Epithelial cell of proximal tubule (primary cell): ENCODE data around the gene KCTD10. TPM values are rescaled to one million over a fixed set of nuclear protein-coding genes. Genes with fewer than 3 reads are reported as not detected.

Experiments used
- DNase-seq: peaks from one replicate; pipeline ENCODE4 v3.0.0-alpha.2; 2011; ENCODE audit warnings: low read depth
- H3K4me3 ChIP-seq: 2 replicates; pipeline ENCODE4 v1.5.1; 2011; ENCODE audit warnings: low read depth, mild to moderate bottlenecking, low read length
- total RNA-seq: library from RNA; depleted of rRNA; stranded (reverse); fragments of >200 nt; gene quantifications from 2 replicates; pipeline ENCODE4 v1.2.3, GENCODE V29; 2015
- TF ChIP-seq, protein P1 (sequence below): conservative IDR thresholded peaks from 2 replicates; pipeline ENCODE4 v1.5.1; 2012; ENCODE audit warnings: low read depth, mild to moderate bottlenecking, low read length

KCTD10 gene
- total RNA-seq, 1 donor from 2014 or later: 43.8 TPM

GRCh38 chr12:109464642-109465351 is 12.3 kb downstream of the KCTD10 start:
- H3K4me3 ChIP-seq: no peak overlapping the region
- no peak for DNase-seq
- TF ChIP-seq, protein P1, sequence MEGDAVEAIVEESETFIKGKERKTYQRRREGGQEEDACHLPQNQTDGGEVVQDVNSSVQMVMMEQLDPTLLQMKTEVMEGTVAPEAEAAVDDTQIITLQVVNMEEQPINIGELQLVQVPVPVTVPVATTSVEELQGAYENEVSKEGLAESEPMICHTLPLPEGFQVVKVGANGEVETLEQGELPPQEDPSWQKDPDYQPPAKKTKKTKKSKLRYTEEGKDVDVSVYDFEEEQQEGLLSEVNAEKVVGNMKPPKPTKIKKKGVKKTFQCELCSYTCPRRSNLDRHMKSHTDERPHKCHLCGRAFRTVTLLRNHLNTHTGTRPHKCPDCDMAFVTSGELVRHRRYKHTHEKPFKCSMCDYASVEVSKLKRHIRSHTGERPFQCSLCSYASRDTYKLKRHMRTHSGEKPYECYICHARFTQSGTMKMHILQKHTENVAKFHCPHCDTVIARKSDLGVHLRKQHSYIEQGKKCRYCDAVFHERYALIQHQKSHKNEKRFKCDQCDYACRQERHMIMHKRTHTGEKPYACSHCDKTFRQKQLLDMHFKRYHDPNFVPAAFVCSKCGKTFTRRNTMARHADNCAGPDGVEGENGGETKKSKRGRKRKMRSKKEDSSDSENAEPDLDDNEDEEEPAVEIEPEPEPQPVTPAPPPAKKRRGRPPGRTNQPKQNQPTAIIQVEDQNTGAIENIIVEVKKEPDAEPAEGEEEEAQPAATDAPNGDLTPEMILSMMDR: no peak

GRCh38 chr12:109463756-109464155 is 13.3 kb downstream of the KCTD10 start:
- DNase-seq: no peak
- TF ChIP-seq, protein P1: no peak
- peak overlapping the region; percentile 37 for H3K4me3 ChIP-seq

DNA sequence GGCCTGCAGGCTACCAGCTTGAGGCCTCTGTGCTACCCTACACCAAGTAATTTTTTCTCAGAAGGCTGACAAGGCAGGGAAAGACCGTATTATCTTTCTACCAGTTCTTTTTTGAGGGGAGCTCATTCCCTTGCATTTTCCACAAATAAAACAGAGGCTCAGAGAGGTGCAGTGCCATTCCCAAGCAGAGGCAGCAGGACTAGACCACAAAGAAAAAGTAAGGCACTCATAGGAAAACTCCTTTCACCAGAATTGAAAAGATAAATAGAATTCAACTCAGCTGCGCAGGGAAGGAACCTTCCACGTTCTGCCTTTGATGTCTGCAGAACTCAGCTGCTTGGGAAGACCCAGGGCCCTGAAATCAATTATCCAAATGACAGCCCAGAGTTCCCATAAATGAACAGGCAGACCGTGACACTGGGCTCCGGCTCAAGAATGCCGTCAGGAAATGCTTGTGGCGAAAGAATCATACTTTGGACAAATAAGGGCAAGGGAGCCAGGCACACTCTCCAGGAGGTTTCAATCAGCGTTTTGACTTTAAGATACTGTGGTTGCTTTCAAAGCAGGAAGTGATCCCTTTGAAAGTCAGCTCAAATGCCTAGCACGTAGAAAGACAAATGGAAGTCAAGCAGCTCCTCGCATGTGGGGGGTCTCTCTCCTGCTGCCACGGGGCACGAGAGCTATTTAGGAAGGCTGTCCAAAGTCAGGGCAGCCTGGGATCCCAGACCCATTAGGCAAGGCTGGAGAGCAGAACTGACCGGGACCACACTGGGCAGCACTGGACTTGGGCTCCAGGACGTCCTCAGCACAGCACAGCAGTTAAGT is 14.0 kb downstream of the KCTD10 start:
- peak overlapping the region; percentile 37 for H3K4me3 ChIP-seq
- TF ChIP-seq, protein P1: no peak
- DNase-seq: peak; percentile 87

- no peak for DNase-seq
- TF ChIP-seq, protein P1: no peak
- no peak overlapping the region for H3K4me3 ChIP-seq
These were observed 15.0 kb downstream of the KCTD10 start for GRCh38 chr12:109461846-109462756.

DNA sequence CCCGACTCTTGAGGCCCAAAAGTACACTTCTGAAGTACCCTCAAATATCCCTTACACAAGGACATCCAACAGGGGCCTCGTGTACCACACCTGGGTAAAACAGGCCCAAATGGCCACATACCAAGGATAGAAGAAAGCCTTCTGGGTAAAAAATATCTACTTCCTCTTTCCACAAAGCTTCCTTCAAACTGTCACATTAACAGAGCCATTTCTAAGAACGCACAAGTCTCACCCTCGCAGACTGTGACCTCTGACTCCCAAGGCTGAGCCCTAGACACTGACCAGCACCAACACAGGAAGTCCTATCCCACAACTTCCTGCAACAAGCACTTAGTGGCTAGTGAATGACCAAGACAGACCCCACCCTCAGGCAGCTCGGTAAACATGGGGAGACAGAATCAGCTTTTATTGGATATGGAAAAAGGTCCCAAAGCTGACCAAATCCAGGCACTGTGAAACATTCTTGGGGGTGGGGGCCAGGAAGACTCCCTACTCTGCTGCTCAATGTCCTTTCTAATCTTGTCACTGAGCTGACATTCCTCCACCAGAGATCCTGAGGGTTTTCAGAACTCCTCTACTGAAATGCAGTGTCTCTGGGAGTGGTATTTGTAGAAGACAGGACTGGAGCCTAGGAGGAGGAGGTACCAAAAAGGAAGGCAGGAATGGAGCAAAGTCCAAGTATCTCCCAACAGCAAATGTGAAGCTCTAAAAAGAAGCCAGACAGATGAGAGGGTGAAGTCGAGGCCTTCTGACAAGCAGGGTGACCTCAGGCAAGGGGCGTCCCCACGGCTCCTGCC is 15.9 kb downstream of the KCTD10 start:
- TF ChIP-seq, protein P1: no peak
- no peak overlapping the region for H3K4me3 ChIP-seq
- DNase-seq: no peak

GRCh38 chr12:109460538-109460937 is 16.6 kb downstream of the KCTD10 start:
- H3K4me3 ChIP-seq: no peak overlapping the region
- no peak for DNase-seq
- TF ChIP-seq, protein P1: no peak
